HG02763 (cell line): ENCODE measurements around the gene MRPS6.

ENCODE experiments used
- ATAC-seq: cut with Tn5 transposase; IDR thresholded peaks from one replicate; pipeline ENCODE4 v1.9.1; 2021; ENCODE audit warnings: mild to moderate bottlenecking, moderate library complexity; ENCODE audit not compliant: unreplicated experiment

Gene MRPS6

GRCh38 chr21:34065027-34065426 lies 8.4 kb upstream of the MRPS6 start:
- no peak for ATAC-seq

- no peak for ATAC-seq
Measured at GRCh38 chr21:34071683-34072082, 1.7 kb upstream of the MRPS6 start.

- ATAC-seq = peak; percentile 4
Measured at GRCh38 chr21:34072145-34073031, 990 bp upstream of the MRPS6 start.

- ATAC-seq = peak; percentile 50
Measured at GRCh38 chr21:34073749-34074282, 438 bp downstream of the MRPS6 start.

GRCh38 chr21:34074283-34075090 lies 1.1 kb downstream of the MRPS6 start:
- ATAC-seq = no peak

GRCh38 chr21:34075091-34075425 lies 1.7 kb downstream of the MRPS6 start:
- no peak for ATAC-seq

GRCh38 chr21:34075760-34076660 lies 2.6 kb downstream of the MRPS6 start:
- ATAC-seq = no peak

GRCh38 chr21:34076835-34077234 lies 3.5 kb downstream of the MRPS6 start:
- ATAC-seq = no peak

GRCh38 chr21:34077888-34078287 lies 4.5 kb downstream of the MRPS6 start:
- no peak for ATAC-seq

GRCh38 chr21:34078915-34079314 lies 5.5 kb downstream of the MRPS6 start:
- no peak for ATAC-seq

- ATAC-seq = no peak
Measured at GRCh38 chr21:34080710-34081109, 7.3 kb downstream of the MRPS6 start.

- ATAC-seq = no peak
Measured at GRCh38 chr21:34082769-34083168, 9.4 kb downstream of the MRPS6 start.

- no peak for ATAC-seq
Measured at GRCh38 chr21:34083357-34083756, 10.0 kb downstream of the MRPS6 start.

- ATAC-seq = no peak
Measured at GRCh38 chr21:34085129-34085528, 11.8 kb downstream of the MRPS6 start.

- ATAC-seq = no peak
Measured at GRCh38 chr21:34086887-34087306, 13.5 kb downstream of the MRPS6 start.

- no peak for ATAC-seq
Measured at GRCh38 chr21:34088752-34089151, 15.4 kb downstream of the MRPS6 start.

GRCh38 chr21:34091032-34091431 lies 17.7 kb downstream of the MRPS6 start:
- ATAC-seq = no peak

GRCh38 chr21:34091607-34092006 lies 18.2 kb downstream of the MRPS6 start:
- ATAC-seq = no peak

GRCh38 chr21:34092262-34092921 lies 19.0 kb downstream of the MRPS6 start:
- ATAC-seq = no peak

GRCh38 chr21:34093083-34093482 lies 19.7 kb downstream of the MRPS6 start:
- ATAC-seq = no peak
